KG1 (cell line): ENCODE results near the gene MAEA.
"Not testable (repeated sequence)": the region's sequence is repeated elsewhere in the genome, so short reads cannot be mapped to it uniquely, and the experiment has no call there.

Experiments
- DNase-seq: peaks from one replicate; lab custom pipeline; 2025; lab: John Stamatoyannopoulos, UW

The MAEA gene

GRCh38 chr4:1335193-1335883 is 45.6 kb downstream of the MAEA start:
- not testable (repeated sequence) for DNase-seq

GRCh38 chr4:1336088-1336491 is 46.4 kb downstream of the MAEA start:
- no peak for DNase-seq

GRCh38 chr4:1337376-1337831 is 47.7 kb downstream of the MAEA start:
- no peak for DNase-seq

- no peak for DNase-seq
These were observed 48.5 kb downstream of the MAEA start for GRCh38 chr4:1337951-1338751.

- DNase-seq, result no peak
These were observed 49.2 kb downstream of the MAEA start for GRCh38 chr4:1338752-1339414.

DNA sequence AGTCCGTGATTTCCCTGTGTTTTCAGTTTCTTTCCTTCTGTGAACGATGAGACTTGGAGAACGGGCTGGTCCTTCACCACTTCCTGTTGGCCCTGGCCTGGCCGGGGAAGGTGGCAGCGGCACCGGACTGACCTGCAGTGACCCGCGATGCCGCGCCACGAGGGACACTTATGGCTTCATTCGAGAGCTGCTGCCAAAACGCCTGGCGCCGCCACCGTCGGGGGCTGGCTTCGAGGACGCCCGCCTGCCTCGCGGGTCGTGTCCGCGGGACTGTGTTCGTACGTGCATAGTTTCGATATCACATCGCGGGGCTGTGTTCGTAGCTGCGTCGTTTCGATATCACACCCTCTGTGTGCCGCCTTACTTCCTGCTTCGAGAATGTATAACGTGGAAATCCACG is 49.8 kb downstream of the MAEA start:
- DNase-seq, result no peak

DNA sequence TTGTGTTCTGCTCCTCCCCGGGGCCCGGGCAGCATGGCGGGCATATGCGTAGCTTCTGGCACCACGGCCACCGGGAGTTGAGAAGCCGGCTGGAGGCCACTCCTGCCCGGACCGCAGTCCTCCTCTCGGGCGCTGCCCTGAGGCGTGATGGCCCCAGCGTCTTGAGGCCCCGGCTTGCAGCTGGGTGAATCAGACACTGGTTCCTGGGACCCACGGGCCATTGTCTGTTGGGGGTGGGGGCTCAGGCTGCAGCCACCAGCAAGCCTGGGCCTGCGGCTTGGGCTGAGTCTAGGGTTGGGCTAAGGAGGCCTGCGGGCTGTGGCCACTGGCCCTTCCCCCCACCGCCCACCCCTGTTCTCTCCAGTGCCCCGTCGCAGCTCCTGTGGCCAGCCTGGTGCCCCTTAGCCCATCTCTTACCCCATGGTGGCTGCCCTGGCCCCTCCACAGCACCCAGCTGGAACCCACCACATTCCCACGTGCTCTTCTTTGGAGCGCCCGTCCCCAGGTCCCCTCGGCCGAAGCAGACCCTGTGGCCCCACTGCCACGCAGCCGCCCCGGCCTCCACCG is 50.6 kb downstream of the MAEA start:
- DNase-seq, result no peak

DNA sequence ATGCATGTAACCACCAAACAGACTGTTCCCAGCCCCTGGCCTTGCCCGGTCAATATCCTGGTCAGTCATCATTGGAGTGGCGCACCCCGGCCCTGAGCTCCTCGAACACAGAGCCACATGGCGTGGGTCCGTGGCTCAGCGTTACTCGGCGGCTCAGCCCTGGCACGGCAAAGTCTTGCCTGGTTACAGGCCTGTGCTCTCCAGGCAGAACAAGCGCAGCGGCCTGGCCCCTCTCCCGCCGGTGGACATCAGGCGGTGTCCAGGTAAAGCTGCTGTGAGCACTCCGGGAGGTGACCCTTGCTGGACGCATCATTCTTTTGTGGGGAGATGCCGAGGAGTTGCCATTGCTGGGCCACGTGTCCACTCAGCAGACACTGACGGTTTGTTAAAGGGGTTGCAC is 51.2 kb downstream of the MAEA start:
- DNase-seq, result no peak

DNA sequence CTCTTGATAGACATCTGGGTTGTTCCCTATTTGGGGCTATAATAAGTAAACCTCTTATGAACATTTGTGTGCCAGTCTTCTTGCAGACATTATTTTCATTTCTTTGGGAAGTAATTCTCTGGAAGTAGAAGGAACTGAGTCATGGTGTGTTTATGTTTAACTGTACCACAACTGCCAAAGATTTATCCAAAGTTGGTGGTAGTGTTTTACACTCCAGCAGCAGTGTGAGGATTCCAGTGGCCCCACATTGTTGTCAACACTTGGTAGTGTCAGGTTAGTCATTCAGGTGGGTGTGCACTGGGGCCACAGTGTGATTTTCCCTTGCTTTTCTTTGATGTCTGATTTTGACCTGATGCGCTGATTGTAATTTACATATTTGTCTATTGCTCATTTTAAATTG is 52.3 kb downstream of the MAEA start:
- DNase-seq, result no peak

DNA sequence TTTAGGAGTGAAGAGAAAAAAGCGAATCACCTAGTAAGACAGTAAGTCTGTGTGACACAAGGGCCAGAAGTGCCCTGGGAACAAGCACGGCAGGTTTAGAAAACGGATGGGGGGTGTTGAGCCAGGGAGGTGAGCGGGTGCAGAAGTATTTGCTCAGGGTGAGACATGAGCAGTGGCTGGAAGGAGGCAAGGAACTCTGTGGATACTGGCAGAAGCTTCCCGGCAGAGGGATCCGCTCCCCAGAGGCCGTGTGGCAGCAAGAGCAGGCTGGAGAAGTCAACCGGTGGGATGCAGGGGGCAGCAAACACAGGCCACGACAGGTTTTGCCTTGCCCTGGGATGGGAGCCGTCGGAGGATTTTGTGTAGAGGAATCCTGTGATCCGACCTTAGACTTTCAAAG is 55.0 kb downstream of the MAEA start:
- DNase-seq, result no peak

DNA sequence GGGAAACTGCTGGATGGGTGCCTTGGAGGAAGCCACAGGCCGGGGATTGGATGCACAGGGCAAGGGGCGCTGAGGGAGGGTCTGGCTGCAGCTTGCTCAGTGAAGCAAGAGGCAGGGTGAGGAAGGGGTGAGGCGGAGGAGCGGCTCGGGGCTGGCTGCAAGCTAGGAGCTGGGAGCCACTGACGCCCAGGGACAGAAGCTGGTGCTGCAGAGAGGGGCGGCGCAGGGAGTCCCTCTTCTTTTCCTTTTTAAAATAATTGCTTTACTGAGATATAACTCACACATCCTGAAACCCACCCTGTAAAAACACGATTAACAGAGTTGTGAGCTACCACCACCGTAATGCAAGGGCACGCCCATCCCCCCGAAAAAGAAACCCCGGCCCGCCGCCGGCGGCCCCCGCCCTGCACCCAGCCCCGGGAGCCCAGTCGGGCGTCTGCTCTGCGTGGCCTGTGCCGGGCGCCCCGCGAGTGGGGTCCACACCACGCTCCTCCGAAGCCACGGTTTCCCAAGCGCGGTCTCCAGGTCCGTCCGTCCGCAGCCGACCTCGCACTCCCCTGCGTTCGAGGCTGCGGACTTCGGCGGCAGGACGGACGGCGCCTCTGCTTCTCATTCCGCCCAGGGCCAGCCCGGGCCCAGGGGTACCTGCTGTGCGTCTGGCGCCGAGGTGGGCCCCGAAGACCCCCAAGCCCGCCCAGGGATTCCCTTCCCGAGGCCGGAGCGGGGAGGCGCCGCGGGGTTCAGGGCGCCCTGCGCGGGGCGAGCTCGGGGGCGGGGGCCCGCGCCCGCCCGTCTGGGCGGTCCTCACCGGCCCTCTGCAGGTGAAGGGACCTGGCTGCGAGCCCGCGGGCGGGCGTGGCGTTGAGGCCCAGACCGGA is 56.5 kb downstream of the MAEA start:
- peak; percentile 68 for DNase-seq

DNA sequence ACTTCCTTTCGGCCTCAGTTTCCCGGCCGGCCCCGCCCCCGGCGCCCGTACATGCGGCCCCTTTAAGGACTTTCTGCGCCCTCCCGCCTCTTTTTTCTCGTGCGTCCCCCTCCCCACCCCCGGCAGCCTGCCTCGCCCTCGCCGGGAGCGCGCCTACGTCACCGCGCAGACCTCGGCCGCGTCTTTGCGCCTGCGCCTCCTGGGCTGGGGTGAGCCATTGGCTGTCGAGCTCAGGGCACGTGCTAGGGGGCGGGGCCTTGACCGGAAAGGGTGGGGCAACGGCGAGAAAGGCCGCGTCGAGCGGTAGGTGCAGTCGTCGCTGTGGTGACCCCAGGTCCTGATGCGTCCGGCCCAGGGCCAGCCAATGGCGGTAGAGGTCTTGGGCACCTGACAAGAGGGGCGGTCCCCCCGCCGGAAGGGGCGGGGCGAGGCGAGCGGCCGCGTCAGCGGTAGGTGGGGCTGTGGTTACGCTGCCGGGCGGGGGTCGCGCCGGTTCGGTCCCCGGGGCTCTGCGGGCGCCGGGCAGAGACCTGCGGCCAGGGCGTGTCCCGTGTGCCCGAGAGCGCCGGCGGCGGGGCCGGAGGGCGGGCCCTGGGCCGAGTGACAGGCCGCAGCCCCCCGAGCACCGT is 57.2 kb downstream of the MAEA start, which contains the start of gene UVSSA:
UVSSA (plus strand) TSS at position 428 of the 629 bp plus-strand sequence. CDS start 884 bp downstream, outside the sequence.
- DNase-seq, result peak; percentile 97

DNA sequence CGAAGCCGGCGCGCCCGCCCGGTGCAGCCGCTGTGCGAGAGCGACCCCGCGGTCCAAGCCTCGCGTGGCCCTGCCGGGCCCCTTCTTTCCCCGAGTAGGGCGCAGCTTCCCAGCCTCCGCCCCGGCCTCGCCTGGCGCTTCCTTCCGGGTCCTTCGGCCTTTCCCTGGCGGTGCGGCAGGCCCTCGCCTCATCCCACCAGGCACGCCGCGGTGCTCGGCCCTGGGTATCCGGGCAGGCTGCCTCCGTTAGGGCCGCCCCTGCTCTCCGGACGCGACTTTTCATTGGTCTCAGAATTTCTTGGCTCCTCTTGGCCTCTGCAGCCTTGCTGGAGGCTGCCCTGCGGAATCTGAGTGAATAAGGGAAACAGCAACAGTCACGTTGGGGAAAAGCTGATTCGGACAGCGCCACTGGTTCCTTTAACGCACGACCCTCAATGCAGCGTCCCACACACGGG is 57.7 kb downstream of the MAEA start:
- DNase-seq, result peak; percentile 24

GRCh38 chr4:1348014-1348513 is 58.4 kb downstream of the MAEA start:
- DNase-seq, result no peak

GRCh38 chr4:1348746-1349145 is 59.1 kb downstream of the MAEA start:
- no peak for DNase-seq

- DNase-seq, result no peak
These were observed 59.9 kb downstream of the MAEA start for GRCh38 chr4:1349359-1350168.

DNA sequence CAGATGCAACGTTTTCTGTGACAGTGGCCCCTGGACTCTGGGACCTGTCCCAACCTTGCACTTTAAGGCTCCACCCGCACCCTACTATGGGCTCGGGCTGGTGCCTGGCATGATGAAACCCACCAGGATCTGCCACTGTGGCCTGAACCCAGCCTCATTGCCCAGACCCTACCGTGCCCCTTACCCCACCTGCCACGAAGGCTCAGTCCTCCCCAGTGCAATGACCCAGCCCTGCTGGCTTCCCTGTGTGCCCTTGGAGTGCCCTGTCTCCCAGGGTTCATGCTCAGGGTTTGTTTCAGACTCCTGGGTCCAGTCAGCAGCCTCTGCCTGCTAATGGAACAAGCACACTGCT is 60.5 kb downstream of the MAEA start:
- no peak for DNase-seq

DNA sequence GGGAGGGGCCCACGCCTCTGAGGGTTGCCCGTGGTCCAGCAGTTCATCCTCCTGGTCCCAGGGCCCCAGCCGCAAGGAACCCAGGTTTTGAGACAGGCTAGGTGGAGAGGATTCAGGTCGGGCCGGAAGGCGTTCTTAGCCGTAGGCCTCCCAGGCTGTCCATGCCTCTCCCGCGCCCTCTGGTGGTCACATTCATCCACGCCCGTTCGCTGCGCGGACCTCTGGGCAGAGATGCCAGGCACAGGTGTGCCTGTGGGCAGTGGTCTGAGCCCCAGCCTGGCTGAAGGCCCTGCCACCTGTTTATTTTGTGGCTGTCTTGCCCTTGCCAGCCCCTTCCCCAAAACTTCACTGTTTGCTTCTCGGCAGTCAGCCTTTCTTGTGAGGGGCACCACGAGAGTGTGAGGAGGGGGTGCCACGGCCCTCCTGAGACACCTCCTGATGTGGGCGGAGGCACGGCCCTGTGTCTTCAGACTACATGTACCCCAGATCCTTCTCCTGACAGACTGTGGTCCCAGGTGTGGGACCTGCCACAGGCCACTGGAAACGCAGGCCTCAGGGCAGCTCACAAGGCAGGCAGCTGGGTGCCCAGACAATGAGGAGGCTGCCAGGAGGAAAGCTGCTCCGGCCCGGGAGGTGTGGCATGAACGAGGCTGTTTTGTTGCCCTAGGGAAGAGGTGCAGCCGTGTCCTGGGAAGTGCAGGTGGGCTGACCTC is 62.3 kb downstream of the MAEA start:
- DNase-seq, result peak; percentile 54

DNA sequence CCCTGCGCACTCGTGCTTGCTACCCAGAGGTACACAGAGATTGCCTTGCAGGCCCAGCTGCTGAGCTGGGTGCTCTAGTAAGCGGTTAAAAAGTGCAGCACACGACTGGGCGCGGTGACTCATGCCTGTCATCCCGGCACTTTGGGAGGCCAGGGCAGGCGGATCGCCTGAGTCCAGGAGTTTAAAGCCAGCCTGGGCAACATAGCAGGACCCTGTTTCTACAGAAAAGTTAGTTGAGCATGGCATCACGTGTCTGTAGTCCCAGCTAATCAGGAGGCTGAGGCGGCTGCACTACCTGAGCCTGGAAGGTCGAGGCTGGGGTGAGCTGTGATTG is 62.8 kb downstream of the MAEA start:
- DNase-seq, result no peak
